Activated T-cell treated with anti-CD3 and anti-CD28 coated beads for 4 hours (primary cell): ENCODE results near the gene RET.

Source experiments
- DNase-seq: peaks from one replicate; pipeline ENCODE4 v3.0.0-alpha.2; 2020

RET gene

DNA sequence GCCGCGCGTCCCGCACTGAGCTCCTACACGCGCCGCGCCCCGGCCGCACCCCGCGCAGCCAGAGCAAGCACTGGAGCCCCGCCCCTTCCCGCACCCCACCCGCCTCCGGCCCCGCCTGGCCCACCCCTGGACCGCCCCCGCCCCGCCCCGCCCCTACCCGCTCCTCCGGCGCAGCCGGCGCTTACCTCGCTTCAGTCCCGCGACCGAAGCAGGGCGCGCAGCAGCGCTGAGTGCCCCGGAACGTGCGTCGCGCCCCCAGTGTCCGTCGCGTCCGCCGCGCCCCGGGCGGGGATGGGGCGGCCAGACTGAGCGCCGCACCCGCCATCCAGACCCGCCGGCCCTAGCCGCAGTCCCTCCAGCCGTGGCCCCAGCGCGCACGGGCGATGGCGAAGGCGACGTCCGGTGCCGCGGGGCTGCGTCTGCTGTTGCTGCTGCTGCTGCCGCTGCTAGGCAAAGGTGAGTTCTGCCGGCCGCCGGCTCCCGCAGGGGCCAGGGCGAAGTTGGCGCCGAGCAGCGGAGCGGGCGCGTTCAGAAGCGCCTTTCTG lies at the start of gene RET:
TSS of gene RET (plus strand) at position 194 of the 545 bp plus-strand sequence. CDS start at position 384, 190 bp downstream.
- DNase-seq: no peak

DNA sequence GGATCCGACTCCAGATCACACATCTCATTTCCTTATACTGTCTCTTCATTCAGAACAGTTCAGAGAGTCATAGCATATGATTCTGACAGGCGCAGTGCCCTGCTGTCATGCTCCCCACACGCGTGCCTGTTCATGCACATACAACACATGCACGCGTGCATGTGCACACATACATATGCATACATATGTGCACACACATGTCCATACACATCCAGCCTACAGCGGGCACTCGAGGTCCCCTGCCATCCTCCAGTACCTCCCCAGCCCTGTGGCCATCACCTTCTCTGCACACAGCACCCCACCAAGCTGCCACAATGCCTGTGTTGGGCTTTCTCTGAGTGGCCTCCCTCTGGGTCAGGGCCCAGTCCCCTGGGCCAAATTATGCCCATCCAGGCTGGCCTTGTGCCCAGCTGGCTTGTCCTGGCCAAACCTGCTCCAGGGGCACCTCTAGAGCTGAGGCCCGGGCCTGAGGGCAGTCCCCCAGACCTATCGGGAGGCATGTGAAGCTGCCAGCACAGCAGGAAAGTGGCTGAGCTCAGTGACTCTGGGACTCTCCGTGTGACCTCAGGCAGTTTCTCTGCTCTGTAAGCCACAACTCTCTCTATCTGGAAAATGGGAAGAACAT lies 49.4 kb upstream of the RET start:
- DNase-seq: no peak

DNA sequence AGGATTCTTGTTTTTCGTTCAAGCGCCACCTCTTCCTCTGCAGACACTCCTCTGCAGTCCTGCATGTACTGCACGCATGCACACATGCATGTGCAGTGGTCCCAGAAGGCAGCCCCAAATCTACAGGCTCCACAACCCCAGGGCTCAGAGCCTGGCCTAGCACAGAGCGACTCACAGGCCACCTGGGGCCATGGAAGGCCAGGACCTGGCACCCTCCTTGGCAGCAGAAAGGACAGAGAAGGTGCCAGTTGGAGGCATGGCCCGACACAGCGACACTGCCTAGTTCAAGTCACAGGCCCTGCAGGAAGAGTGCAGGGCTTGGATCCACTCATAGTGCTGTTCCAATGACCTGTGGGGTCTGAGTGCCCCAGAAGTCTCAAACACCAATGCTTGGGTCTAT lies 48.7 kb upstream of the RET start:
- DNase-seq: no peak

DNA sequence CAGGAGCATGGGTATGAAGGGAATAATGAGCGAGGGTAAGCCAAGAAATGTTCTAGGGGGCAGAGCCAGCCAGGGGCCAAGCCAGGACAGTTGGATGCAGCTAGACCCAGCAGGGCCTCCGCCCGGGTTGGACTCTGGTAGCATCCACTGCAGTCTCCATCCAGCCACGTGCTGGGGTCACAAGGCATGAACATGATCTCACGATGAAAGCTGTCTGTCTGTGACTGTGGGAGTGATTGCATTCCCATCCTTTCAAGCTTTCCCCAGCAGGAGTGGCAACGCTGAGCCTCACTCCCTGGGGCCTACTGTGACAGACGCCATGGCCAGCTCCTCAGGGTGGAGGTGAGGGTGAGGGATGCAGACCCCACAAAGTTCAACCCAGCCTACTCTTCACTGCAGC lies 47.8 kb upstream of the RET start:
- no peak for DNase-seq

DNA sequence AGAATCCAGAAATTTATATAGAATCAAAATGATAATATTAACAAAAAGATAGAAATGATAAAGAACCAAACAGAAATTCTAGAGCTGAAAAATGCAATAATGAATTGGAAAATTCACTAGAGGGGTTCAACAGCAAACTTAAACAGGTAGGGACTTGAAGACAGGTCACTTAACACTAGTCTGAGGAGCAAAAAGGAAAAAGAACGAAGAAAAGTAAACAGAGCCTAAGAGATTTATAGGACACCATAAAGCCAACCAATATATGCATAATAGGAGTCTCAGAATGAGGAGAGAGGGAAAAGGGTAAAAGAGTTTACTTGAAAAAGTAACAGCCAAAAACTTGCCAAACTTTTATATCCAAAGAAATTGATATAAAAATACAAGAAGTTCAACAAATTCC lies 44.3 kb upstream of the RET start:
- DNase-seq: no peak

DNA sequence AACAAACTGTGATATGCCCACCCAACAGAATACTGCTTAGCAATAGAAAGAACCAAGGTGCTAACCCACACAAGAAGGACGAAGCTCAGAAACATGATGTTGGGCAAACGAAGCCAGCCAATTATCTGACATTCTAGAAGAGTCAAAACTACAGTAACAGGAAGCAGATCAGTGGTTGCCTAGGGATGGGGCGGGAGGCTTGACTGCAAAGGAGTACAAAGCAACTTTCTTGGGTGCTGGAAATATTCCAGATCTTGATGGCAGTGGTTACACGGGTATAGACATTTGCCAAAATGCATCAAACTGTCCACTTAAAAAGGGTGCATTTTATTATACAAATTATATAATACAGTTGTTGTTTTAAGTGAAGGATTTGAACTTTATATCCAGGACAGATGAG lies 41.1 kb upstream of the RET start:
- DNase-seq: no peak

DNA sequence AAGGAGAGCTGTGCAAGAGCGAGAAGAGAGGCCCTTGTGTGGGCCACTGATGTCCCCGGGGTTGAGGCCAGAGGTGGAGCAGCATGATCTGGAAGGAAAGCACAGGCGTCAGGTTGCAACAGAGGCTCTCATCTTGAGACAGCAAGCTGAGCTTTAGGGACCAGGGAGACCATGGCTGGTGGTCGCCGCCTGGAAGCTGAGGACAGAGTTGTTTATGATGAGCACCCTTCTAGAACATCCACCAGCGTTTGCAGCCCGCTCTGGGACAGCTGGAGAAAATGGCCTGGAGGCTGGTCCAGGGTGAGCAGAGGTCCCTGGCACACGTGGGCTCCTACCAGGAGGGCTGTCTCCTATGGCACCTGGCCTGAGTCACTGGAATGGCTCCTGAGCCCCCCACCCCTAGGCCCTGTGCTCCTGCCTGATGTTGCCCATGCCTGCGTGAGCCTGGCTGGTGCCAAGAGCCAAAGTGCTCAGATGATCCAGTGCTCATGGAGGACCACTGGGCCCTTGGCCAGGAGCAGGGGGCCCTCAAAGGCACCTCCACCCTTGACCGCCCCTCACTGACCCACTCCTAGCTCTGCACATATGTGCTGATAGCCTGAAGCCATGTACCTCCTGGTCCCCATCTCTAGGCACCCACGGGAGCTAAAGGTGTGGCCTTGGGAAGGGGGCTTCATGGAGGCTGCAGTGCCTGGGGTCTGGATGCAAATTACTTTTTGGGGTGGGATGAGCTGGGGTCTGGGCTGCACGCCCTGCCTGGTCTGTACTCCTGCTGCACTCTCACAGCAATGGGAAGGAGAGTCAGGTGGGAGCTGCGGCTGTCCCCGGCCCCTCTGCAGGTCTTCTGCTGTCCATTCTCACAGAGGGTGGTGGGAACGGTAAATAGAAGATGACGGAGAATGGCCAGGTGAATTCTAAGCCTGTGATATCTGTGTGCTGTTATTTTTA lies 40.1 kb upstream of the RET start:
- DNase-seq: no peak

DNA sequence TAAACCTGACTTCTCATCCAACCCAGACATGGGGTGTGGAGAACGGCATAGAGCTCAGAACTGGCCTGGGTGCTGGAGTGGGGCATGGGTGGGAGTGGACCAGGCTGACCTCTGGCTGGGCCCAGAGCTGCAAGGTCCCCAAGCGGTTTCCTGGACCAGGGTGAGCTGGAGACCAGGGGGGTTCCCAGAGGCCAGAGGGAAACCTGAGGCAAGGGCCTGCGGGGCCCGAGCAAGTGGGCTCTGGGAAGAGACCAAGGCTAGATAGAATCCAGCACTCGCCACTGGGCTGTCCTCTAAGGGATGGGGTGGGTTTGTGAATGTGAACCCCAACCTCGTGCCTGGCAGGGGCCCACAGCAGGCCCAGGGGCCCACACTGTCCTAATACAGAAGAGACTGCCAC lies 39.4 kb upstream of the RET start:
- no peak for DNase-seq

DNA sequence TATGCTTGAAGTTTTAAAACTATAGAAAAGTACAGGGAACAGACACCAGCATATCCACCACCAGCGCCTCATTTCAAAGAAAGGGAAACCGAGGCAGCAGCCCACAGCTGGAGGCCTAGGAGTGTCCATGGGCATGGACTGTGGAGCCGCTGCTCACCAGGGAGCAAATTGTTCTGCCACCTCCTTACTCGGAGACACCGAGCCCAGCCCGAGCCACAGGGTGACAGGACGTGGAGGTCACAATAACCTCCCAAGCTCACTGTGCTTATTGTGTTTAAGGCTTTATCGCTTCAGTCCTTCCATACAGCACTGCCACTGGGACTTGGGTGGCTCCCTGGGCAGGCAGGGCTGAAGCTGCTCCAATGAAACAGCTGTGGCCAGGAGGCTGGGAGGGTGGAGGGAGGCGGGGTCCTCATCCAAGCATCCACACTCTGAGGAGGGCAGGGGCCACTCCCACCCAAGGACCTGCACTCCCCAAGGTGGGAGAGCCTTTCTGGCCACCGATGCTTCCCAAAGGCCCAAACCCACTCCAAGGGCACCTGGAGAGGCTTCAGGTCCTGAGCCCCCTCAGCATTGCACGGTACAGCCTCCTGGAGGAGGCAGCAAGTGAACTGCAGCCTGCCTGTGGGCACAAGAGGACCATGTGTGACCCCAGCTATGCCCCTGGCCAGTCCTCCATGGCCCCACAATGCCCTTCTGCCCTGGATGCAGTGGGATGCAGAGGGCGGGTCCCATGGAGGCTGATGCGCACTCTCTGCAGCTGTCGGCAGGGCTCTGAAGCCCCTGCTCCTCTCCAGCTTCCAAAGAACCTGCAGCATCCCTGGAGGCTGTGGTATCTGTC lies 38.7 kb upstream of the RET start:
- no peak for DNase-seq

DNA sequence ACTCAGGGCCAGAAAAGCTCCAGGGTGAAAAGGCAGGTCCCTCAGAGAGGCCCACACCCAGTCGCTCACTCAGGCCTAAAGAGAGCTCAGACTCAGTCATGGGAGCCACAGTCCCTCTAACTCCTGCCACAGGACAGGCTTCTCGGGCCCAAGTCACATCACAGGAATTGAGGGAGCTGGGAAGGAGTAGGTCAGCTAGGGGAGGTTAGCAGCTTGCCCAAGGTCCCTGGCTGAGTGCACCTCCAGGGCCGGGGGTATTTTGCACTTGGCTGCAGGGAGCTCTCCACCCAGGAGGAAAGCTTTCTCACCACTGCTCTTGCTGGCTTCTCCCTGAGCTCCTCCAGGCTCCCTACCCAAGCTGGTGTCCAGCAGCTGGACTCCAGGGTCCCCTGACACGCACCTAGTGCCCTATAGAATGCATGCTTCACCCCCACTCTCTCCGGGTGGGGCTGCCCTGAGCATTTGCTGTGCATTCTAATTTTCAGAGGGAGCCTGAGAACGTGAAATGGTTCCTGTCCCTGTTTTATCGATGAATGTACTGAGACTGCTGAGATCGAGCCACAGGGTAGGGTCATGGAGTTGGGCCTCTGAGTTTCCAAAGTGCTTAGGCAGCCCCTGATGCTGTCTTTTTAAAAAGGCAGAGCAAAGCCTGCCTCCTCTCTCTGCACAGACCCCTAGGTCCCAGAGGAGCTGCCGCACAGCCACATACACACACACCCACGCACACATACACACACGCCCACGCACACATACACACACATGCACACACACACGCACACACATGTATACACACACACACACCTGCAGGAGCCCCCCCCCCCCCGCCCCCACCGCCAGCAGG lies 37.9 kb upstream of the RET start:
- no peak for DNase-seq

DNA sequence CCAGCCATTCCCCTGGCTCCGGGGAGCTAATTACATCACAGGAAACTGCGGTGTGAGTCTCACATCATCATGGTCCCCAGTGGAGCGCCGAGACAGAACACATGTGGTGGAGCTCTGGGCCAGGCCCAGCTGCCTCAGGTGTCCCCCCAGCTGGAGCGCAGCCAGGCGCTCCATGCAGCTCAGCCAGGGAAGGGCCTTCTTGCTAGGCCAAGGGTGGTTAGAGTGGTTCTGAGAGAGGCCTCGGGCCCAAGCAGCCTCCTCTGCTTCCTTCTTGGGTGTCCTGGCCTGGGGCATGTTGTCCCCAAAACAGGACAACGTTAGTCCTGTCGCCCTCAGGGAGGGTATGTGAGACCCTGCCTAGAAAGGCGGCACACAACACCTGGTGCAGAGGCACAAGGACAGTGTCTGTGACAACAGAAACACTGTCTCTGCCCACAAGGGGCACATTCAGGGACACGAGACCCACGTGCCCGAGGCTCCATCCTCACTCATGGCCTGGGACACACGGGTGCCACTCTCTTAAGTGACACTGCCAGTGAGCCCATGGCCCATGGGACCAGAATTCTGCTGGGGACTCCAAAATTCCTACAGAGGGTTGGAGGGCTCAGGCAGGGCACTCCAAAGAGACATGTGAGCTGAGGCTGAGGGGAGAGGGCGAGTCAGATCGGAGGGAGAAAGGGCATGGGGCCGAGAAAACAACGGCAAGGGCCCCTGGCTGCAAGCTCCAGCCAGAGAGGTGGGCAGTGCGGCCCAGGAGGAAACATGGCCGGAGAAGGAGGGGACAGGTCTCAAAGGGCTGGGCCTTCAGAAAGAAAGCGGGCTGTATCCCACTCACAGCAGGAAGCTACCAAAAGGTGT lies 37.0 kb upstream of the RET start:
- no peak for DNase-seq

DNA sequence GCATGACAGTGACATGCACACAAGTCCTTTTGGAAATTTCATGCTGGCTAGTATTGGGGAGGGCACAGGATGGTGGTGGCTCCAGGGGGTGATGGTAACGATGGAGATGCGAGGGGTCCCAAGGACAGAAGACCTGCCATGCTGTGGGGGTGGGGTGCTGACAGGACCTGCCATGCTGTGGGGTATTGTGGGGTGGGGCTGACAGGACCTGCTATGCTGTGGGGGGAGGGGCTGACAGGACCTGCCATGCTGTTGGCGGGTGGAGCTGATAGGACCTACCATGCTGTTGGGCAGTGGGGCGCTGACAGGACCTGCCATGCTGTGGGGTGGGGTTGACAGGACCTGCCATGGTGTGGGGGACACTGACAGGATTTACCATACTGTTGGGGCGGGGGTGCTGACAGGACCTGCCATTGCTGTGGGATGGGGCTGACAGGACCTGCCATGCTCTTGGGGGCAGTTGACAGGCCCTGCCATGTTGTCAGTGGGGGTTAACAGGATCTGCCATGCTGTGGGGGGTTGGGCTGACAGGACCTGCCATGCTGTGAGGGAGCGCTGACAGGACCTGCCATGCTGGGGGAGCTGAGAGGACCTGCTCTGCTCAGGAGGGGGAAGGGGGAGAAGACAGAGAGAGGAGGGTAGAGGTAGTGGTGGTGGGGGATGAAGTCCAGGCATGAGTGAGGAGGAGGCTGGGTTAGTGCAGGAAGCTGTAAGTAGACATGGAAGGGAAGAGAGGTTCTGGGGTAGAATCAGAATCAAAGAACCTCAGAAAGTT lies 36.2 kb upstream of the RET start:
- DNase-seq: no peak

DNA sequence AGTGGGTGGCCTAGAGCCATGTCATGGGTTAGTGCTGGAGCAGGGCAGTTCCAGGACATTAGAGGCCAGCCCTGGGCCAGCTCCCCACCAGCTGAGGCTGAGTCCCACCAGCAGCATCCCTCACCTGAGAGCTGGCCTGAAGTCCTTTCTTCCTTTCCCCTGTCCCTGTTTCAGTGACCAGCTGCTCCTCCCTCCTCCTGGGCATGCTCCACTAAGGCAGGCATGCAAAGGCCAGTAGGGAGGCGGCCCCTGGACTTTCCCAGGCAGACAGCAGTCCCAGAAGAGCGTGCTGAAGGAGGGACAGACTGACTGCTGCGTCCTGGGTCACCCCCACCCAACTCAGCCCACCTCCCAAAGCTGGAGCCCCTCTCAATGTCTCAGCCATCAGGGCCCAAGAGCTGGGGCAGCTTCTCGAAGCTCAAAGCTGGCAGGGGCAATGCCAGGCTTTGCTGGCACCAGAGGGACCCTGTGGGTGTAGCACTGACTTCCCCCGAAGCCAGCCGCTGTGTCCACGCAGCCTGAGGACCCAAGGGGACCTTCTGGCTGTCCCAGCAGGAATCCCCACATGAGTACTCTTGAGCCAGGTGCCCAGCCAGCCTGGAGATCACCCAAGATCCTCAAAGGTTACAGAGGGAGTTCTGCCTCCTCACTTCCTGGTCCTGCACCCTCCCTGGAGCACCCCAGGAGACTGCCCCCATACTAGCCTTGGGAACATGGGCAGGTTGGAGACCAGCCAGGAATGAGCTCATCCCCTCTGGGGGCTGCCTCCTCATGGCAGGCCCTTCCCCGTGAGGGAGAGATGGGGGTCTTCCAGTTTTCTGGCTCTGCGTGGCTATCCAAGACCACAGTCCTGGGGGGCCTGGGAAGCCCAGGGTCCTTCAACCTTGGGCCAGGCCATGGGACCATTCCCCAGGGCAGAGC lies 35.2 kb upstream of the RET start:
- DNase-seq: no peak

DNA sequence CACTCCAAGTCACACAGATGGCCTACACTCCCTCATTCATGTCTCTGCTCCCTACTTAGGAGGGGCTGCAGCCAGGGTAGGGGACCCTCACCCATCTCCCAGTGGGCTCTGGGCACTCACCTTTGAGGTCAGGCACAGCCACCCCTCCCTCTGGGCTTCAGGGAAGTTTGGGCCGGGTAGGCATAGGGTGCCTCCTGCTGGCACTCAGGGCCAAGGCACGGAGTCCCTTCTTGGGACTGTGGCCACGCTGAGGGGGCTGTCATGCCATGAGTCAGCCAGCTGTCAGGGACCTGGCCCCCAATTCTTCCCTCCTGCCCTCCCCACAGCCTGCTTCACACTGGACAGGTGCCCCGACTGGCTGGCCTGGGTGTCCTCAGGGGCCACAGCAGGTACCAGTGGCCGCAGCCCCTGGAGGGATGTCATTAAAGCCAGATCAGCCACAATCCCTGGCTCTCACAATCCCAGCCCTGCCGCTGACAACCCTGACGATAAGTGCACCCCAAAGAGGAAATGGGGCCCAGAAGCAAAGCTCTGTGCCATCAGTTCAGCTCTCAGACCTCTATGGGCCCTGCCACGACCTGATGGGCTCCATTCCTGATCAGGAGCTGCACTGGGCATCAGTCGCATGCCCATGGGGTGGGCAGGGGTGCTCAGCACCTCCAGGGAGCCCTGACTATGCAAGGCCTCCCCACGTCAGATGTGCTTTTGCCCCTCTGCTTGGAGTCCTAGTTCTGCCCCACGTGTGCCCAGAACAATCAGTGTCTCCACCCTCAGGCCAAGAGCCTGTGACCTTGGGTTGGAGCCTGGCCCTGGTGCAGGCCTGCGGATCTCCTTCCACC lies 34.1 kb upstream of the RET start:
- DNase-seq: no peak

DNA sequence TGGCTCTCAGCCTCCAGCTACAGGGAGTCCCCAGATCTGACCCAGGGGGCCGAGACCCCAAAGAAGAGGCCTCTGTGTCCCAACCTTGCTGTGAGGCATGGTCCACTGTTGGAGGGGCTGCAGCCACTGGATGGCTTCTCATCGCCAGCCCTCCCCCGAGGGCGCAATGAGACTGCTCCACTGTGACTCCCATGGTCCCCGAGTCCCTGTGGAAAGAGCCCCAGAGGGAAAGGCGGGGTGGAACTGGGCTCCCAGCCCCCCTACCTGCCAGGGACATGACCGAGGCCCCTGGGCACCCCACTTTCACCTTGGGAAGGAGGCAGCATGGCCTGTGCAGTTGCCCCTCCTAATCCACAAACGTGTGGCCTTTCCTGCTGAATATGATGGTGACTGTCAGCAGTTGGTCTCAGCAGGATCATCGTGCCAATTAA lies 33.5 kb upstream of the RET start:
- DNase-seq: no peak

DNA sequence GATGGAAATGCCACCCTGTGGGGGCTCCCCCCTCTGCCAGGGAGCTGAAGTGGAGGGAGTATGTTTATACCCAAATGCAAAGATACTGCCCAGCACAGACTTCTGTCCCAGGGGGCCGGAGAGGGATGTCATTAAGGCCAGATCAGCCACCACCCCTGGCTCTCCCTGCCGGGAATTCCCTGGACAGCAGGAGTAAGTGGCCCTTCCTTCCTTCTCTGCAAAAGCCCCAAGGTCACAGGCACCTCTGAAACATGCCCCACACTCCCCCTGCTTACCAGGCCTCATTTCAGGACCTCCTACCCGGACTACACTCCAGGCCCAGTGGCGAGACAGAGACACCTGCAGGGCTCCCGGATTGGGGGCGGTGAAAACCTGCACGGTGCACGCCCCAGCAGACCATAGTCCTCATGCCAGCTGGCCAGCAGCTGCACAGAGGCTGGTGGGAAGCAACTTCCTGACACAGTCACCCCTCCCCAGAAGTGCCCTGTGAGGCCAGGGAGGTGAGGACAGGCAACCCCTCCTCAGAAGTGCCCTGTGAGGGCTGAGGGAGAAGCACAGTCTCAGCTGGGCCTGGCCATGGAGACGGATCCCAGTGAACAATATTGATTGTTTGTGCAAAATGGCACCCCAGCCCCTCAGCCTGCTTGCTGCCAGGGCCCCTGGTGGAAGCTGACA lies 33.0 kb upstream of the RET start:
- no peak for DNase-seq

DNA sequence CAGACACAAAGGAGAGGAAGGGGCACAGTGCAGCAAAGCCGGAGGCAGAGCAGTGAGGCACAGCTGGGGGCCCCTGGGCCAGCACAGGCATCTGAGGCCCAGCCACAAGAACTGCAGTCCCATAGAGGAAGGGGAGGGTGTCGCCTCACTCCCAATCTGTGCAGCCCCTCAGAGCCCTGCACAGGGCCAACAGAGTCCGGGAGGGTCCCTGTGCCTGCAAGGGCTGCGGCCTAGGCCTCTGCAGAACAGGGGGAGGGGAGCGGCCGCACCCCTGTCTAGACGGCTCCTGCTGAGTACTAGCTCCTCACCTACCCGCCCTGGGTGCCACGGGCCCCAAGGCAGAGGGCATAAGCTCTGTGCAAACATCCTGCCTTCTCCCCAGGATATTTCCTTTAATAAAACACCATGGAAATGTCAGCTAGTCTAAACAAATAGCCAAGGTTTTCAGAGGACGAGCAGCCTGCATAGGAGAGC lies 32.4 kb upstream of the RET start:
- no peak for DNase-seq
